Osteocyte (in vitro differentiated cells): Measurements from ENCODE around the gene GRK1. TPM values are rescaled to one million over a fixed set of nuclear protein-coding genes. Genes with fewer than 3 reads are reported as not detected.

Experiments used
- DNase-seq: peaks from one replicate; pipeline ENCODE4 v3.0.0; 2021; ENCODE audit warnings: mixed read lengths; ENCODE audit not compliant: unreplicated experiment; ENCODE audit errors: extremely low spot score
- H3K27ac Mint-ChIP-seq: one replicate; pipeline ENCODE4 v1.8.0; 2021; ENCODE audit warnings: mild to moderate bottlenecking, mixed read lengths; ENCODE audit not compliant: unreplicated experiment
- H3K27me3 Mint-ChIP-seq: one replicate; pipeline ENCODE4 v1.8.0; 2021; ENCODE audit warnings: mixed read lengths; ENCODE audit not compliant: unreplicated experiment
- H3K36me3 Mint-ChIP-seq: one replicate; pipeline ENCODE4 v1.8.0; 2021; ENCODE audit warnings: mixed read lengths; ENCODE audit not compliant: unreplicated experiment
- H3K4me1 Mint-ChIP-seq: one replicate; pipeline ENCODE4 v1.8.0; 2021; ENCODE audit warnings: mixed read lengths; ENCODE audit not compliant: unreplicated experiment
- H3K4me3 Mint-ChIP-seq: one replicate; pipeline ENCODE4 v1.8.0; 2021; ENCODE audit warnings: mild to moderate bottlenecking, moderate library complexity, mixed read lengths; ENCODE audit not compliant: unreplicated experiment
- H3K9me3 Mint-ChIP-seq: one replicate; pipeline ENCODE4 v1.8.0; 2021; ENCODE audit warnings: mixed read lengths; ENCODE audit not compliant: unreplicated experiment
- CTCF ChIP-seq: fragments of 200-600 bp; sonication (generic); IDR thresholded peaks from 2 replicates; pipeline ENCODE4 v1.5.0; 2021; ENCODE audit warnings: antibody characterized with exemption, mild to moderate bottlenecking, moderate library complexity
- total RNA-seq: library from RNA; stranded (reverse); gene quantifications from 2 replicates; pipeline ENCODE4 v1.2.1, GENCODE V29; 2021

Gene GRK1
- total RNA-seq, 1 donor from 2014 or later = not detected

GRCh38 chr13:113625965-113626721 is 40.9 kb upstream of the GRK1 start:
- no peak for DNase-seq
- no peak for TF ChIP-seq CTCF
- Mint-ChIP-seq H3K9me3 (no peaks in the 10 kb centered on the region), H3K4me3 (no peak overlapping the region), H3K36me3 (peaks cover 23% of the 10 kb centered on the region), H3K27ac (peak overlapping the region; percentile 88), H3K4me1 (peaks cover 19% of the 10 kb centered on the region), H3K27me3 (no peaks in the 10 kb centered on the region)

- Mint-ChIP-seq H3K36me3 (peaks cover 31% of the 10 kb centered on the region), H3K9me3 (no peaks in the 10 kb centered on the region), H3K4me3 (no peak overlapping the region), H3K27me3 (no peaks in the 10 kb centered on the region), H3K27ac (peak overlapping the region; percentile 25), H3K4me1 (peaks cover 19% of the 10 kb centered on the region)
- no peak for DNase-seq
- no peak for TF ChIP-seq CTCF
These were observed 39.9 kb upstream of the GRK1 start for GRCh38 chr13:113627136-113627535.

- H3K4me1 Mint-ChIP-seq = peaks cover 19% of the 10 kb centered on the region
- no peaks in the 10 kb centered on the region for H3K9me3 Mint-ChIP-seq
- H3K27me3 Mint-ChIP-seq = no peaks in the 10 kb centered on the region
- DNase-seq = no peak
- peak overlapping the region; percentile 27 for H3K27ac Mint-ChIP-seq
- TF ChIP-seq CTCF = no peak
- no peak overlapping the region for H3K4me3 Mint-ChIP-seq
- H3K36me3 Mint-ChIP-seq = peaks cover 36% of the 10 kb centered on the region
These were observed 38.4 kb upstream of the GRK1 start for GRCh38 chr13:113628291-113629270.

- no peak overlapping the region for H3K4me3 Mint-ChIP-seq
These were observed 37.2 kb upstream of the GRK1 start for GRCh38 chr13:113629866-113630265.

More at GRCh38 chr13:113629866-113630265, 37.2 kb upstream of the GRK1 start:
- DNase-seq = no peak
- Mint-ChIP-seq H3K27me3 (no peaks in the 10 kb centered on the region), H3K36me3 (peaks cover 40% of the 10 kb centered on the region), H3K4me1 (peaks cover 19% of the 10 kb centered on the region), H3K27ac (no peak overlapping the region), H3K9me3 (no peaks in the 10 kb centered on the region)
- TF ChIP-seq CTCF = no peak
